Upper lobe of left lung (tissue), 4 donors: Measurements from ENCODE around the gene SEMA3E.
"Not testable (repeated sequence)": the region's sequence is repeated elsewhere in the genome, so short reads cannot be mapped to it uniquely, and the experiment has no call there.

Experiments used
- EP300 ChIP-seq, 4 donors: sonication (generic); formaldehyde crosslinking; IDR thresholded peaks; one replicate each; pipeline ENCODE4 v1.5.1; 2017; ENCODE audit warnings: antibody characterized with exemption in 4 of 4, control low read depth in 2 of 4
- POLR2A ChIP-seq, 4 donors: fragments of 450-650 bp; IDR thresholded peaks; one replicate each; pipeline ENCODE4 v1.5.1; 2016 to 2017; ENCODE audit warnings: antibody characterized with exemption in 4 of 4, mild to moderate bottlenecking in 2 of 4
- POLR2AphosphoS5 ChIP-seq, 2 donors: sonication (generic); formaldehyde crosslinking; IDR thresholded peaks; one replicate each; pipeline ENCODE4 v1.5.1; 2017; ENCODE audit warnings: antibody characterized with exemption in 2 of 2
- TF ChIP-seq, protein P1 (sequence below), 6 experiments: fragments of 450-650 bp in 4 of 6; fragments of 200-600 bp in 2 of 6; sonication (generic) in 2 of 6; IDR thresholded peaks; one replicate each; pipeline ENCODE4 v1.5.1; 2016 to 2019; ENCODE audit warnings: antibody characterized with exemption in 6 of 6

GRCh38 chr7:83459930-83460653 lies 188.8 kb downstream of the SEMA3E start:
- TF ChIP-seq, protein P1, sequence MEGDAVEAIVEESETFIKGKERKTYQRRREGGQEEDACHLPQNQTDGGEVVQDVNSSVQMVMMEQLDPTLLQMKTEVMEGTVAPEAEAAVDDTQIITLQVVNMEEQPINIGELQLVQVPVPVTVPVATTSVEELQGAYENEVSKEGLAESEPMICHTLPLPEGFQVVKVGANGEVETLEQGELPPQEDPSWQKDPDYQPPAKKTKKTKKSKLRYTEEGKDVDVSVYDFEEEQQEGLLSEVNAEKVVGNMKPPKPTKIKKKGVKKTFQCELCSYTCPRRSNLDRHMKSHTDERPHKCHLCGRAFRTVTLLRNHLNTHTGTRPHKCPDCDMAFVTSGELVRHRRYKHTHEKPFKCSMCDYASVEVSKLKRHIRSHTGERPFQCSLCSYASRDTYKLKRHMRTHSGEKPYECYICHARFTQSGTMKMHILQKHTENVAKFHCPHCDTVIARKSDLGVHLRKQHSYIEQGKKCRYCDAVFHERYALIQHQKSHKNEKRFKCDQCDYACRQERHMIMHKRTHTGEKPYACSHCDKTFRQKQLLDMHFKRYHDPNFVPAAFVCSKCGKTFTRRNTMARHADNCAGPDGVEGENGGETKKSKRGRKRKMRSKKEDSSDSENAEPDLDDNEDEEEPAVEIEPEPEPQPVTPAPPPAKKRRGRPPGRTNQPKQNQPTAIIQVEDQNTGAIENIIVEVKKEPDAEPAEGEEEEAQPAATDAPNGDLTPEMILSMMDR (IDR thresholded peaks at IDR 0.05) = not testable (repeated sequence)
- TF ChIP-seq EP300, POLR2A, POLR2AphosphoS5 (IDR thresholded peaks at IDR 0.05): not testable (repeated sequence)
